HG03469 (cell line): ENCODE data around the gene TTI1.

Source experiments
- ATAC-seq: cut with Tn5 transposase; IDR thresholded peaks from one replicate; pipeline ENCODE4 v1.9.1; 2021; ENCODE audit warnings: mild to moderate bottlenecking, moderate library complexity, moderate number of reproducible peaks; ENCODE audit not compliant: unreplicated experiment

Gene TTI1

DNA sequence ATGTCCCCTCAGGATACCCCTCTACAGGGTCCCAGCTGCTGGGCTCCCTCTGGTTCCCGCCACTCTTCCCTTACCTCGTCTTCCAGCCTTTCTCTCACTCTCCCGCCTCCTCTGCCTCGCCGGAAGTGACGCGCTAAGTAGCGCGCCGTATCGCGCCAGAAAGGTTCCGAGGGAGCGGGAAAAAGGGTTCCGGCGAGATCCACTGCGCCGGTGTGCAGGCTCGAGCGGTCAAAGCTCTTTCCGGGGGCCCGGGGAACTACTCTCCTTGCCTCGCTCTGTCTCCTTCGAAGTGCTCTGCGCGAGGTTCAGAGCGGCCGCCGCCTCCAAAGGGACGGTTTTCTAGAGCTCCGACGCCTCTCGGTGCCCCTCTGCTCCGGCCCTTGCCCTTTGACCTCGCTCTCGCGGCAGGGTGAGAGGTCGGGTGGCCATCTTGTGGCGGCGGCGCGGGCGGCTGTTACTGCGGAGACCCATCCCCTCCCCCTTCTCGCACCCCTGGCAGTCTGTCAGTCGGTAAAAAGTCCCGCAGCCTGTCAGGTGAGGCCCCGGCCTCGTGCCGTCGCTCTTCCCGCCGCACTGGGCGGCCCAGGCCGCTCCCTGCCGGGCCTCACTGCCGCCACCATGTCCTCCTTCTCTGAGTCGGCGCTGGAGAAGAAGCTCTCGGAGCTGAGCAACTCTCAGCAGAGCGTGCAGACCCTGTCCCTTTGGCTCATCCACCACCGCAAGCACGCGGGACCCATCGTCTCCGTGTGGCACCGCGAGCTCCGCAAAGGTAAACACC, at the start of gene TTI1, which contains the start of gene RPRD1B:
Gene TTI1 (minus strand): TSS at position 127 of the 778 bp plus-strand sequence. CDS start 19,640 bp downstream, outside the sequence.
Gene RPRD1B (plus strand): TSS at position 417 of the 778 bp plus-strand sequence. CDS start 202 bp downstream, at position 619.
- ATAC-seq: peak; percentile 47

DNA sequence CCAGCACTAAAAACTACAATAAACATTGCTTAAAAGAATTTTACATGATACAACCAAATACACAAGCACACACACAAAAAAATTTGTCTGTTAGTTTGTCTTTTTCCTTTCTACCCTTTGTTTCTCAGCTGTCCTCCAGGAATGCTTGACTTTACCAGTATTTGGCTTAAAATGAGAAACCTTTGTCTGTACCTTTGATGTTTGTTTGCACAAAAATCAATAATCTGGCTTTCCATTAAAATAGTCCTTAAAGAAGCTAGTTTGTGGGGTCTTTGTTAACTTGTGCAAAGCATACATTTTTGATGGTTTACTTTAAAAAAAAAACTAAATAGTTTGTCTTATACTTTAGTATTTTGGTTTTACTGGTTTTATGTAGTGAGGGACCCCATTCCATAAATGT, 49.6 kb upstream of the TTI1 start:
- no peak for ATAC-seq

DNA sequence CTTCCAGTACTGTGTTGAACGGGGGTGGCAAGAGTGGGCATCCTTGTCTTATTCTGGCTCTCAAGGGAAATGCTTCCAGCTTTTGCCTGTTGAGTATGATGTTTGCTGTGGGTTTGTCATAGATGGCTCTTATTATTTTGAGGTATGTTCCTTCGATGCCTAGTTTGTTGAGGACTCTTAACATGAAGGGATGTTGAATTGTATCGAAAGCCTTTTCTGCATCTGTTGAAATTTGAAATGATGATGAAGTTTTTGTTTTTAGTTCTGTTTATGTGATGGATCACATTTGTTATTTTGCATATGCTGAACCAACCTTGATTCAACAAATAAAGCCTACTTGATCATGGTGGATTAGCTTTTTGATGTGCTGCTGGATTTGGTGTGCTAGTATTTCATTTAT, 48.3 kb upstream of the TTI1 start:
- no peak for ATAC-seq

DNA sequence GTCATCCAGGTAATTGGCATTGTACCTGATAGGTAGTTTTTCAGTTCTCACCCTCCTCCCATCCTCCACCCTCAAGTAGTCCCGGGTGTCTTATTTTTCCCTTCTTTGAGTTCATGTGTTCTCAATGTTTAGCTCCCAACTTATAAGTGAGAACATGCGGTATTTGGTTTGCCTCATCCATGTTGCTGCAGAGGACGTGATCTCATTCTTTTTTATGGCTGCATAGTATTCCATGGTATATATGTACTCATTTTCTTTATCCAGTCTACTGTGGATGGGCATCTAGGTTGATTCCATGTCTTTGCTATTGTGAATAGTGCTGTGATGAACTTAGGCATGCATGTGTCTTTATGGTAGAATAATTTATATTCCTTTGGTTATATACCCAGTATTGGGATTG, 46.1 kb upstream of the TTI1 start:
- ATAC-seq: no peak

DNA sequence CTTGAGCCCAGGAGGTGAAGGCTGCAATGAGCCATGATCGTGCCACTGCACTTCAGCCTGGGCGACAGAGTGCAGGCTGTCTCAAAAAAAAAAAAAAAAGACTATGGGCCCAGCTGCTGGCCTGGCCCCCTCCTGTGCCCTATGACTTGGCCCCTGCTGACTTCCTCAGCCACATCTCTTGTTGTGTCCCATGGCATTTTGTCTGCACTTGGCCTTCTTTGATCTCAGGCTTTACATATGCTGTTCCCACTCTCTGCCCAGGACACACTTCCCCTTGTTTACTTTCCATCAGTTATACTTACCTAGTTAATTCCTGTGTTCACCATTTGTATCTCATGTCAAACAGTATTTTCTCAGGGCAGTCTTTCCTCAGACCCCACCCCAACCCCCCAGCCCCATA, 44.8 kb upstream of the TTI1 start:
- ATAC-seq: no peak

DNA sequence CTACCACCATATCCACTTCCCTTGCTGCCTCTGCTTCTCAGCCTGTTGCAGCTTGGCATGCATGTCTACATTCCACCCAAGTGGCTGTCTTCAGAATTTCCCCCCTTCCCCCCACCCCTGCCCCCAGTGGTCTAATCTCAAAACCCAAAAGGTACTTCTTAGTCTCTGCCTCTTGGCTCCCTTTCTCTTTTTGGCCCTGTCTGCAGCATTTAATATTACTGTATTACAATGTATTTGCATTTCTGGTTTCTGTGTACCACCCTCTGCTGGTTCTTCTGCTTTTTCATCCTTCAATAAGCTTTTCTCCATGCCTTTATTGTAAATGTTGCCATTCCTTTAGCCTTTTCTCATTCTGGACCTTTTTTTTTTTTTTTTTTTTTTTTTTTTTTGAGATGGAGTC, 43.3 kb upstream of the TTI1 start:
- no peak for ATAC-seq

DNA sequence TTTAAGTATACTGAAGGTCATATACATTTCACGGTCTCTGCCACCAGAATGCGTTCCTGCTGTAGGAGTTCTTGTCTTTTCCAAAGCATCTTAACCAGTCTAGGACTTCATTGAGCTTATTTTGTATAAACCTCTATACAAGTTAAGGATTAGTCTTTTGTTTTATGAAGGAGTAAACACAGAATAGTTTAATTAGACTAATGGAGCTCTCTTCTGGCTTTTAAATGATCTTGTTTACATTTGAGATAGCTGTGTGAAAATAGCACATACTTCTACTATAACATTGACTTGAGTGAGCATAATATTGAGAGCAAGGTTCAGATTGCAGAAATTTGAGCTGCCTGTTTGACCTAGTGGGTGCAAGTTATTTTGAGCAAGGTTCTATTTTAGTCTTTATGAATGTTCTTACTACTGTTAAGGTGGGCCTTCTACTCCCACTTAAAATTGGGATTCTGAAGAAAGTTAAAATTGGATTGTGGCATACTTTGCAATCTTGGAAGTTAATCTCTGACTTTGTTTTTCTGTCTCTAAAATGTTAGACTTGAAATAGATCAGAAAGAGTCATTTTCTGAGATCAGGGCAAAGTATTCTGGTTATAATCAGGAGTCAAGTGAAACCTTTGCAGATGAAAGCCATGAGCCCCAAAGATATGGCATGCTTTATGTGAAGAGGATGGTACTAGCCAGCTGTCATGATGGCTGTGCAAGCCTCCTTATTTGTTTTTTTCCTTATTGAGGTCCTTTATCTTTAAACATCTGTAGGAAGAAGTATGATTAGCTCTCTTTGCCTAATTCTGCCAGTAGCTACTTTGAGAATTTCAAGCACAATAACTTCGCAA, 42.1 kb upstream of the TTI1 start:
- no peak for ATAC-seq

DNA sequence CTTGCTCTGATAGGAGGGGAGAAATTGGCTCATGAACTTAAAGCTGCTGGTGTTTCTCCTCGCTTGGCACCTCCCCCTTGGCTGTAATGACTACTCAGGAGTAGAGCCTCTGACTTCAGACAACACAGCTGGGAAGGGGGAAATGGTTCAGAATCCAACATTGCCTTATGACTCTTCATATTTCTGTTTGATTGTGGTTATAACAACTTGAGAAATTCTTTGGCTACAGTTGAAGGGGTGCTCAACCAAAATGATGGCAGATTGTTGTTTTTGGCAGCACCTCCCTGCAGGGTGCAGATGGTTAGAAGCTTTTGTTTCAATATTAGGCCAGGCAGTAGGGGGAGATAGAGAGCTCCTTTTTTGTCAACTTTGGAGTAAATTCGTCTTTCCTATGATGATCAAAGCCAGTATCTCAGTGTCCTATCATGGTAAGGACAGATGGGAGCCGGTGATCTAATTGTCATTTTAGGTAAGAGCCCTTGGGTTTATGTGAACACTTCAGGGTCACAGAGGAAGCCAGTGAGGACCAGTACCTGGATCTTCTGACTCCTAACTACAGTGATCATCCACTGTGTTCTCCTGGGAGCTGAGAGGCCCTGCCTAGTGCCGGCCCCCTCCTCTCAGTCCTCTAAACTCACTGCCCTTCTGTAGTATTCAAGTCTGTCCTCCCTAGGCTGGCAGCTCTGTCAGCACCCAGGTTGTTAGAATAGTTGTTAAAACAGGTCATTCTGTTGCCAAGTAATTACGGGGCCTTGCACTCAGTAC, 40.2 kb upstream of the TTI1 start:
- ATAC-seq: no peak

DNA sequence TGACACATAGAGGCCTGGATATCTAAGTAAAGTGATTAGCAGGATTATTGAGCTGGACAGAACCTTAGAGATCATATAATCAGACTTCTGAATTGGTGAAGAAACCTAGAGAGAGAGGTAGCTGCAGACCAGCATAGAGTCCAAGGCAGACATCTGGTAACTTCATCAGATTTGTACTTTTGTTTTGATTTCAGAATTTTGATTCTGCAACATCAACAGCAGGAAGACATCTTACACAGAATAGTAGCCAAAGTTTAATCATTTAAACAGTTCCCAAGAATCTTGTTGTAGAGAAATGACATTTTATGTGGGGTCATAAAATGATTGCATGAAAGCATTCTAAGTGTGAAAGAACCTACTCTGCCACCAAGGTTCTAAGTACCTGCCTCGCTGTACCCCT, 39.6 kb upstream of the TTI1 start:
- ATAC-seq: no peak

DNA sequence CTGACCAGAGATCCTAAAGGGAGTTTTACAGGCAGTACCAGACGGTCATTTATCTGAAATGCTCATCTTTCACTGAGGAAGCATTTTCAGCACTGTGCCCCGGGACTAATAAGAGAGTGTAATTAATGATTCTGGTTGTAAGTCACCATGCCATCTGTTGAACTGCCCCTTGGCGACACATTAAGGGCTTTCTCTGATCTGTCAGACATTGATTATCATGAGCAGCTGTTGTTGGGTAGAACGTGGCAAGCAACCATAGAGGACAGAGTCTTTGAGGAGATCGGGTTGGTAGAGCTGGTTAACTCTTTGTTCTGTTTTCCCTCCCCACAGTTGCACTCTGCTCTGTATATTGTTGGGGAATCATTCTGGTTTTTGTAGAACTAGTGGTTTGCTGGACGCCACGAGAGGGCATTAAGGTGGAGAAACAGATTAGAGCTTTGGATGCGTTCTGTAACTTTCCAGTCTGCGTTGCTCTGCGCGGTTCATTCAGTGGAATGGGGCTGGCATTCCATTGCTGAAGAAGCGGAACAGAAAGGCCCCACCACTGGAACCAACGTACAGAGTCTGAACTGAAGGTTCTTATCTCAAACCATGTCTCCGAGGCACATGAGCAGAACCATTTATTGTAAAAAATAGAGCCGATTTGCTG, 34.6 kb upstream of the TTI1 start:
- ATAC-seq: no peak

DNA sequence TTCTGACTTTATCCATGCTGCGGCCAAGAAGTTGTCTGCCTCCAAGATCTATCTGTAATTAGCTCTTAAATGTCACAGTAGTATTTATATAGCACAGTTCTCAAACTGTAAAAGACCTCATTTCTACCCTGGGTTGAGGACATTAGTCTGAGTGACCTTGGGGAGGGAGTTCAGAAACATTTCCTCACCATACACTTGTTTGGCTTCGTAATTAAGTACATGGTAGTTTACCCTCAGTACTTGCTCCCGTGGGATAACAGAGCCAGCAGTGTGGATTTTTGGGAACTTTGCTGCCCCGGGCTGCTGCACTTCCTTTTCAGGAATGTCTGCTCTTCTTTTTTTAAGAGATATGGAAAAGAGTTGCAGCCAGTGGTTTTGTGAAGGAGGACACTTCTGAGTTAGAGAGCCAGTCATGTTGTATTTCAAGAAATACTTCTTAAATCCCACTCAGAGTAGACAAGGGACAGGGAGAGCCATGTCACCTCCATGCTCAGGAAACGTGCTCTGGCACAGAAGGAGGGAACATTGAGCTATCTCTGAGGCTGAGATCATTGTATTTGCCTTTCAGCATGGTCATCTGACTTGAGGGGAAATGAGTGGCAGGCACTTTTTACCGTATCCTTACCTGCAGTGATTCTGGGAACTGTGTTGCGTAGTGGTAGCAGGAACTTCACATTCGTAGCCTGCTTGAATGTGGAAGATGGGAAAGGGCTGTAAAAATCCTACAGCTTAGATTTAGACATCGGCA, 33.9 kb upstream of the TTI1 start:
- no peak for ATAC-seq

DNA sequence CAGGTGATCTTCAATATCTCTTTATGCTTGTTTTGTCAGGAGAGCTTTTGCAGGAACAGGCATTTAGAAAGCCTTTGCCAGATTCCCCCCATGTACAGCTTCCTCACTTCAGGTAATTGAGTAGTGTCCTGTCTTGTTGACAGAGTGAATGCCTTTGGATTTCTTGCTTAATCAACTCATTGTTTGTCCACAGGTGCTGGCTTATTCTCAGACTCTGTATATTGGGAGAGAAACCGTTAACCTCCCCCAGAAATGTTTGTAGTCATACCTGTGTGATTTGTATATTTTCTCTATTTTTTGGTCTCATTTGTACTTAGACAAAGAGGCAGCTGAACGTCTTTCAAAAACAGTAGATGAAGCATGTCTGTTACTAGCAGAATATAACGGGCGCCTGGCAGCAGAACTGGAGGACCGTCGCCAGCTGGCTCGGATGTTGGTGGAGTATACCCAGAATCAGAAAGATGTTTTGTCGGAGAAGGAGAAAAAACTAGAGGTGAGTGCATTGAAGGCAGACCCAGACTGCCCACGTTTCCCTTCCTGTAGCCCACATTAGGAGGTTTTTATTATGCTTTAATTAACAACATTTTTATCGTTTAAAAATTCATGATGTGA, 32.6 kb upstream of the TTI1 start:
- ATAC-seq: no peak

DNA sequence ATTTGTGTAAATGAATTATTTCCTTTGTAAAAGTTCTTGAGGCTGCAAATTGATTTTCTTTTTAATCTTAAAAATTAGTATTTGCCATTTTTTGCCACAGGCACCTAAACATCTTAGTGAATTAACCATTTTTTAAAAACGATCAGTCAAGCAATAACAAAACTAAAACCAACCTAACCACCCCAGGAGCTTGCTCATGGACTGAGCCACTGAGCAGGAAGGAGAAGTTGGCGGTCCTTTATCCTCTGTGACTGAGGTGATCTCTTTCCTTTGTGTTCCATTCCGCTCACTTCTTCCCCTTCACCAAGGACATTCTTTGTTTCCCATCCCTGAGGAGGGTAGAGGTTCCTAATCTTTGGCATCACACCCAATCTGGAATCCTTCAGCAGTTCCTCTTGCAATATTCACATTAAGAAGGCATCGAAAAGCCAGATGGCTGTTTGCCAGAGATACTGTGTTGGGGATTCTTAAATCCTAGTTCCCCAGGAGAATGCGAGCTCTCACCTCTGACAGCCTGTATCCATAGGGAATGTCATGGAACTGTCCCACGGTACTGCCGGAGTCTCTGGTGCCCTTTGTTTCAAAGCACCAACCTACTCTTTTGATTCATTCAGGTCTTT, 30.8 kb upstream of the TTI1 start:
- ATAC-seq: no peak

DNA sequence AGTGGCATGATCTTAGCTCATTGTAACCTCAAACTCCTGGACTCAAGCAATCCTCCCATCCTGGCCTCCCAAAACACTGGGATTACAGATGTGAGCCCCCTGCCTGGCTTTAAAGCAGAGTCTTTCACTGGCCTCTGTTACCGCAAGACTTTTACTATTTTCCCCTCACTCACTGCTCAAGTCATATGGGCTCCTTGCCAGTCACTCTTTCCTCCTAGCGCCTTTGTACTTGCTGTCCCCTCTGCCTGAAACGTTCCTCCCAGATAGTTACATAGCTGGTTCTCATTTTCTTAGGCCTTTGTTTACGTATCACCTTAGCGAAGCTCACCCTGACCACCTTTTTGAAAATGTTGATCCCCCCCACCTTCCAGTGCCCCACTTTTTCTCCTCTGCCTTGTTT, 29.6 kb upstream of the TTI1 start:
- ATAC-seq: no peak

DNA sequence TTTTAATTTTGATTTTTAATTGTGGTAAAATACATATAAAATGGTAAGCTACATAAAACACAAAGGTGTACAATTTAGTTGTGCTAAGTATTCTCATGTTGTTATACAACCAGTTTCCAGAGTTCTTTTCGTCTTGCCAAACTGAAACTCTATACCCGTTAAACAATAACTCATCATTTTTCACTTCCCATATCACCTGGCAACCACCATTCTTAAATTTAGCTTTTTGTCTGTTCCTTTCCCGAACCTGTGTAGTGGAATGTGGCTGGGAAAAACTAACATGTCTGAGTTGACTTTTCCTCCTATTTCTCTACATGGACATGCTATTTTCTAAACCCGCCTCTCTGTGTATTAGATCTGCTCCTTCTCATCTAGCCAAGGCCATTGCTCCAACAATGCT, 27.9 kb upstream of the TTI1 start:
- ATAC-seq: no peak

DNA sequence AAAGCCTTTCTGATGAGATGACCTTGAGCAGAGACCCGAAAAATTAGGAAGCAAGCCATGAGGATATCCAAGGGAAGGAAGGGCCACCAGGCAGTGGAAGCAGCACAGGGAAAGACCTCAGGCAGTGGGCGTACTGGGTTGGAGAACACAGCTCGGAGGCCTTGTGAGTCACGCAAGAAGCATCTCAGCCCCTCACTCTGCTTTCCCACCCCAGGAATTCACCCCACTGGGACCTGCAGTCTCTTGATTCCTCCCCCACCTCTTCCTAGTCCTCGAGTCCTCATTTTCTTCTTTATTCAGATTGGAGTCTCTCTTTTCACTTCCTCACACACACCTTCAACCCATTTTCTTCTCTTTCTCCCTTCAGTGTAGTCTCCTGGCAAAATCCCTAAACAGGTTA, 27.3 kb upstream of the TTI1 start:
- no peak for ATAC-seq

DNA sequence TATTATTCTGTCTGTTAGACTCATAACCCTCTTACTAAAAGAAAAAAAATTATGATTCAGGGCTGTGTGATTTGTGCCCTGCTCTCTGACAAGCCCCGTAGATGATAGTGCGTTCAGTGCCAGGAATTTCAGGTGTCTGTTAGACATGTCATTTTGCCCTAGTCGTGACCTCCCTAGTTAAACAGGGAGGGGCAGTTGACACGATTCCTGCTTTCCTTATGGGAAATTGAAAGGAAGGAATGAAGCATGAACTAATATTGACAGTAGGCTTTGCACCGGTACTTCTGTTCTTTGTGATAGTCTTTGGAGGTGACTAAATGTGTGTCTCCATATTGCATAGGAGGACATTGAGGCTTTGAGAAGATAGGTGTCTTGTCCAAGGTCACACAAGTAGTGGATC, 26.6 kb upstream of the TTI1 start:
- no peak for ATAC-seq

DNA sequence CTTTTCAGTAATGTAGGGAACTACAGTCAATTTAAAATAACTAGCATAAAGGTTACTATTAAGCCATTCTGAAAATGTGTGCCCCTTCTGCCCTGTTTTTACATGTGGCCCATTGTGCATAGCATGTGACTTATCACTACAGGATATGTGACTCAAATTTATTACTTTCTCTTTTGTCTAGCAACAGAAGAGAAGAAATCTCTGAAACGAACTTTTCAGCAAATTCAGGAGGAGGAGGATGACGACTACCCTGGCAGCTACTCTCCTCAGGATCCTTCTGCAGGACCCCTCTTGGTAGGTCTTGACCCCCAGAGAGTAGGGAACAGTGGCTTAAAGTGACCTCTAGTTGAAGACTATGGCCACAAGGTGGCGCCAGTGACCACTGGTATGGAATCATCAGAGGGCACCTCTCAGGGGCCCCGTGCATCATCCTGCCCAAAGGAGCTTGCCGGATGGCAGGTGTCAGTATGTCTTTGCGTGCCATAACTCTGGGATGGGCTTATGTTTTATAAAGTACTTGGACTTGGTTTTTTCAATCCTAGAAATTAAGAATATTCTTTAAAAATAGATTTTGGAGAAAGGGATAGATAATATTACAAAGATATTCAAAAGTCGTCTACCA, 24.2 kb upstream of the TTI1 start:
- no peak for ATAC-seq

DNA sequence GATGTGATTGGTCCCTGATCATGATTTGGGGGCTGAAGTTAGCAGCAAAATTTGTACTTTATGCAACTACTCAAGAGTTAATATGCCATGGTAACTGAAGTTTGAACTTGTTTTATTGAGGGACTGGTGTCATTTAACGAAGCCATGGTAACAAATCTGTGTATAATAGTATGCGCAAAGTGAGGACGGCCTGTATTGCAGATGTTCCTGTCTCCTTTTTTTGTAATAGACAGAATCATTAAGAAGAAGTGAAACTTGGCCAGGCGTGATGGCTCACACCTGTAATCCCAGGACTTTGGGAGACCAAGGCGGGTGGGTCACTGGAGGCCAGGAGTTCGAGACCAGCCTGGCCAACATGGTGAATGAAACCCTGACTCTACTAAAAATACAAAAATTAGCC, 22.6 kb upstream of the TTI1 start:
- no peak for ATAC-seq
